T1000 (cell line): Measurements from ENCODE around the gene KDM7A.

Source experiments
- DNase-seq: peaks from one replicate; lab custom pipeline; 2025; ENCODE audit warnings: mixed read lengths; lab: John Stamatoyannopoulos, UW

The KDM7A gene

DNA sequence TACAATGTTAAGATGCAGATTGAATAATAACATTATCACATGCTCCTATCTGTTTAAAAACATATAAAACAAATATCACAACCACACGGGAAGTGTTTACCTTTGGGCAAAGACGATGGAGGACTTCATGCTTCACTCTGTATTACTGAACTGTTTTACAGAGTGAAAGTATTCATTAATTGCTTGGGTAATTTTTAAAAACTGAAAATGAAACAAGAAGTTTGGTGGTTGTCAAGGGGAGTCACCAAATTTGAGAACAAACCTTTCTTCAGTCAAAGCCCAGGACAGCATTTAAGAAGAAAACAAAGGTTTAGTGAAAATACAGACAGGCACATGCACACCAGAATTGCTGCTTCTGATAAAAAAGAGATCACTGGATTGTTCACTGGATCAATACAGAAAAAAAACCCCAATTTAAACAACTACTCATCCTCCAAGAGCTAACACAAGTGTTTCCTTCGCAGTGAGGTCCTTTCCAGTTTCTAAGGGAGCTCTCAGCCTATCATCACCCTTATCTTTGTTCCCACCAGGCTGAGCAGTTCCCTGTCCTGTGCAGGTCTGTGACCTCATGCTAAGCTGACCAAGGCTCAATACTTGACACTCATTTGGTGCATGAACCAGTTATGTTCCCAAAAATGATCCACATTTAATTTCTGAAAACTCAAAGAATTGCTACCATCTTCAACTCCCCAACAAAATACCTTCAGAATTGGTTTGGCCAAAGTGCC is 122.8 kb downstream of the KDM7A start:
- no peak for DNase-seq

DNA sequence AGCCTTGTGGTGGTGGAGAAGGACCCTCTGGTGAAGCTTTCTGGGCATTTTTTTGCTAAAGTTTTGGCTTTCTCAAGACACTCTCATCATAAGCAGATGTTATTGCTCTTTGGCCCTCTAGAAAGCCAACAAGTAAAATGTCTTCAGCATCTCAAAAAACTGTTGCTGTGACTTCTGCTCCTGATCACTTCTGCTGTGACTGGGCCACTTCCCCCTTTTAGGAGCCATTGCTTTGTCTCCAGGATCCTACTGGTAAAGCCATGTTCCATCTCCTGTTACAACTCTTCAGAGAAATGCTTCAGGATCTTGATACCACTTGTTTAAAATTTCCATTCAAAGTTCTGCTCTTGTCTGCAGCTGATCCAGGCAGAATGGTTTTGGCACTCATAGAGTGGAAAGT is 125.0 kb downstream of the KDM7A start:
- DNase-seq: no peak

DNA sequence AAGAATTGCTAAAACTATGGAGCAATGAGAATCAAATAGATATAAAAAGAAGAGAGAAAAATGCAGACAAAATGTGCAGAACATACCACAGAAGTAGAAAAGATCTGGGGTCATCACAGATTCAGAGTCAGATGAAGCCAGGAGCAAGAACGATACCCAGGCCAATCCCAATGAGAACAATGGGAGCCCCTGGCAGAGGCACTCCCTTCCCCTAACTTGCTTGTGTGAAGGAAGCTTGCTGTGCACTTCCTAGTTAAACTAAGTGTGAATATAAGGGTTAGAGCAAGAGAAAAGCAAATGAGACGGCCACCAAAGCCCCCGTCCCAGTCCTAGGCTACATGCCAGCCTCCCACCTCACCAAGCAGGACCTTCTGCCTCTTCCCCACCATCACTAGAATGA is 126.7 kb downstream of the KDM7A start:
- no peak for DNase-seq

DNA sequence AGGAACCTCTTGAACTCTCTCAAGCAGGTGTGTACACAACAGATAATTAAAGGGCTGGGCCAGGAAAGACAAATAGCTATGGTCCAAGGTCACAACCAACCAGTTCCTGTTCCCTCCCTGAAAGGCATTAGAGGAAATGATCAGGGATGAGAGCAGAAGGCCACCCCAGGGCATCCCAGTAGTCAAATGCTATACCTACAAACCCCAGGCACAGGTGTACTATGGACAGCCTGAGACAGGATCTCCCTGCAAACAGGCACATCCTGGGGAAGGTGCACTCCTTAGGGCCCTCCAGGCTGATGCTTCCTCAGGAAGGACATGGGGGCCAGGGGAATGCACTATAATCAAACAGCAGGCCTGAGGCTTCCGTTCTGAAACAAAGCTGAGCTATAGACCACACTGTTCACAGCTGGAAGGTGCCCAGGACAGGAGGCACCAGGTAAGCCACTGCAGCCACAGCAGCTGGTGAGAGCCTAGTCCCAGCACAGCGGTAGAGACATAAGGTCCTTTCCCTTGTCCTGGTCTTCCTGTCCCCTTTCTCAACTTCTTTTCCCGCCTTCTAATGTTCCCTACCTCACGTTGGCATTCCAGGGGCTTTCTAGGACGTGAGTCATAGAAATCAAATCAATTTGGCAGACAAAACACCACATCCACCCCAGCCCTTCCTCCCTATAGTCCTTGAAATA is 127.3 kb downstream of the KDM7A start:
- DNase-seq: no peak

DNA sequence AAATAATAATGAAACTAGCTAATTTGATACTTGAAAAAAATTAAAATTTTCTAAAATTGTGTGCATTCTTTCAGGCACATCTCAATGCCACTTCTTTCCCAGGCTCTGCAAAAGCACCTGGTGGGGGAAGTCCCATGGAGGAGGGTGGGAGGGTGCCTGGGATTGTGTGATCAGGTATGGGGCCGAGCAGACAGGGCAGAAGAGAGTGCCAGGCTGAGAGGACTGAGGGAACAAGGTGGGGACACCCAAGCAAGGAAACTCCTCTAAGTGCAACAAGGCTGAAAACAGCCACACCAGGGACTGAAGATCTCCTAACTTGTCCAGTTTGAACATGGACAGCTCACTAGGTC is 127.8 kb downstream of the KDM7A start:
- no peak for DNase-seq

DNA sequence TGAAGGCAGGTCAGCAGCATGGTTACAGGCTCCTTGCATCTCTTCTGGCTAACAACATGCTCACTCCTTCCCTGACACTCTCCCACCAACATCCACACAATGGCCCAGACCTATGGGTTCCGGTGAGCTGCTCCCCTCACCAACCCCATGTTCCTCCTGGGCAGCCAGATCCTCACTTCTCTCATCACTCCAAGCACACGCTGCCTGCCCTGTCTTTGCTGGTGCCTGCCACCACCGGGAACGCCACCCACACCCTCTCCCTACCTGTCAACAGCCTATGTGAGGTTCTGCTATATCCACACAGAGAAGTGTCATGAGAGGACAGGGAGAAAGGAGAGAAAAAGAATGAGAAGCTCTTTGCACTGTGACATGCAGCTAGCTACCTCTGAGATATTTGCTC is 128.6 kb downstream of the KDM7A start:
- no peak for DNase-seq

DNA sequence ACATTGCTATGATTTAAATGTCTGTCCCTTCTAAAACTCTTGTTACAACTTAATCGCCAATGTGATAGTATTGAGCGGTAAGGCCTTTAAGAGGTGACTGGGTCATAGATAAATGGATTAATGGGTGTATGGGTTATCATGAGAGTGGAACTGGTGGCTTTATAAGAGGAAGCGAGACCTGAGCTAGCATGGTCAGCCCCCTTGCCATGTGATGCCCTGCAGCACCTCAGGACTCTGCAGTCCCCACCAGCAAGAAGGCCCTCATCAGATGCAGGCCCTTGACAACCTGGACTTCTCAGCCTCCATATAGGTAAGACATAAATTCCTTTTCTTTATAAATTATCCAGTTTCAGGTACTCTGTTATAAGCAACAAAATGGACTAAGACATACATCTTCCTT is 129.6 kb downstream of the KDM7A start:
- DNase-seq: no peak

DNA sequence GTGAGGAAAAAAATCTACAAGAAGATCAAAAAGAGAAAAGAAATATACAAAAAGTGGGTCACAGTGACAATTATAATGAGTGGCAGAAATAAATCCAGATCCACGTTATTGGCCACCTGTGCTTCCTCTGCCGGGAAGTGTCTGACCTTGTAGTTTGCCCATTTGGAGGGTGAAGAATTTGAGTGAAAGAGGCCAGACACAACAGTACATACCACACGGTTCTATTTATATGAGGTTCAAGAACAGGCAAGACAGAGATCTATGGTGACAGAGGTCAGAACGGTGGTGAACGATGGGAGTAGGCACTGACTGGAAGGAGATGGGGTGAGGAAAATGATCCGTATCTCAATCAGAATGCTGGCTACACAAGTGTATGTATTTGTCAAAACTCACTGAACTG is 131.1 kb downstream of the KDM7A start:
- DNase-seq: no peak

DNA sequence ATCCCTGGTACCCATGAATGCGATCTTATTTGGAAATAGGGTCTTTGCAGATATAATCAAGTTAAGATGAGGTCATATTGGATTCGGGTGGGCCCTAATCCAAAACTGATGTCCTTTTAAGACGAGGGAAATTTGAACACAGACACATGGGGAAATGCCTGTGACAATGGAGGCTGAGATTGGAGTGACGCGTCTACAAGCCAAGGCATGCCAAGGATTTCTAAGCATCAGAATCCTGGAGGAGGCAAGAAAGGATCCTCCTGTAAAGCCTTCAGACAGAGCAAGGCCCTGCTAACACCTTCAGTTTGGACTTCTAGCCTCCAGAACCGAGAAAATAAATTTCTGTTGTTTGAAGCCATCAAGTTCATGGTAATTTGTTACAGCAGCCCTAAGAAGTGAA is 132.5 kb downstream of the KDM7A start:
- no peak for DNase-seq

DNA sequence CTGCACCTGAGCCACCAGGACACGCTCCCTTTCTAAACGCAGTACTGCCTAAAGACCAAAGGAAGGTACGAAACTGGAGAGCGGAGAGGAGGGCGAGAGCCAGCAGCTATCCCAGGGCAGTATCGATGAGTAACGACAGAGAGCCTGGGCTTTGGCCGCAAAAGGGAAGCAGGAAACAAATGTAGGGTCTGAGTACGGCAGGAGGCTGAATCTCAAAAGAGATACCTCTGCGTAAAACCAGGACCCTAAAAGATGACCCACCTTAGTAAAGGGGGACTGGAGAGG is 134.5 kb downstream of the KDM7A start:
- no peak for DNase-seq

DNA sequence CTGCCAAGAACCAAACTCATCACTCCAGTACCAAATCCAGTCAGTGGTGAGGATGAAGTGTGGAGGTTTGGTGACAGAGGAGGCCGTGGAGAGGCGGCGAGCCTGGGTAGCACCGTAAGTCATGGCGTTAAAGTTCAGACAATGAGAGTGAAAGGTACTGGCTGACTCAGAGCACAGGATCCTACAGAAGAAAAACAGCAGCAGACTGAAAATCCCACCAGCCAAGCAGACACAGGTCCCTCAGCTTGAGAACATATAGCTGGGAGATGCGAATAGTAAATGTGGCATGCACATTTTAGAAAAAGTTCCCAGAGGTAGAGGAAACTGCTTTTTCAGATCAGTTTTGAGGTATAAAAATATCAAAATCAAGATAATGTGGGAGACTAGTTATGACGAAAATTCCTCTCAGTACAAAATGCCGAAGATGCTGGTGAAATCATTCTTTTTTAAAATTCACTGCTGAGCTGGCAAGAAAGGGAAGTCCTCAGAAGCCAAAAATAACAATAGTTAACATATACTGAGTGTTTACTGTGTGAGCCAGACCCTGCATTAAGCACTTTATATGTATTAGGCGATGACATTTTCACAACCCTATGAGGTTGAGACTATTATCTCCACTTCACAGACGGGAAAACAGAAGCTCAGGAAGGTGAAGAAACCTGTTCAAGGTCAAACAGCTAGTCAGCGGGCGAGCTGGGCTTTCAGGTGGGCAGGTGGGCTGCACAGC is 135.0 kb downstream of the KDM7A start:
- DNase-seq: no peak

DNA sequence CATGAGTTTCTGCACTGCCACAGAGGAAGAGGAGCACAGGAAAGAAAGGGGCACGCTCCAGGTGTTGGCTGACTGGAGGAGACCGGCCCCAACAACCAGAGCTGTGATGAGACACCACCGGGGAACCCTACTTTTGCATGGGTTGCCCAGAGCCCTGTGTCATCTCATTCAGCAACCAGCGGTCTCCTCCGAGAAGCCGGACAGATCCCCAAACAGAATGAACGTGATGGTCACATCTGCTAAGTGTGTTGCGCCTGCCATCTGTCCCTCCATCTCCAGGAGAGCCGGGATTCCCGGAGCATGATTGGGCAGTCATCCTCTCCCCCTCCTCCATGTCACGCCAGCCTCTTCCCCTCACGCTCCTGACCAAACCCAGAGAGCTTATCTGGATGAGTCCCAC is 136.9 kb downstream of the KDM7A start:
- DNase-seq: no peak

DNA sequence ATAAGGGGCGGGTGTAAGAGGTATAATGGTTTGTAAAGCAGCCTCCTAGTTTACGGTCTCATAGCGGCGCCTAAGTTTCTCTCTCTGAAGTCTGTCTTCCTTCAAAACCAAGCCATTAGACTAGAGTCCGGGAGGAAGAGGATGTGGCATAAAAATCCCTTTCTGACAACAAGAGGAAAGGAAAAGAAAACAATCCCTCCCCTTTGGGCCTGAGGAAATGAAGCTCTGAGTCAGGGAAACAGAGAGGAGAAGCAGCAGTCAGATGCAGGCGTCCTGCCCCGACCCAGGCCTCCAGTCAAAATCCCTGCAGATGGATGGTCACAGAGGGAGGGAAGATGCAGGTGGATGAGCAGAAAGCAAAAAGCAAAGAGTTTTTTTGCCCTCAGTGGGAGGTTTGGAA is 137.7 kb downstream of the KDM7A start:
- DNase-seq: no peak

DNA sequence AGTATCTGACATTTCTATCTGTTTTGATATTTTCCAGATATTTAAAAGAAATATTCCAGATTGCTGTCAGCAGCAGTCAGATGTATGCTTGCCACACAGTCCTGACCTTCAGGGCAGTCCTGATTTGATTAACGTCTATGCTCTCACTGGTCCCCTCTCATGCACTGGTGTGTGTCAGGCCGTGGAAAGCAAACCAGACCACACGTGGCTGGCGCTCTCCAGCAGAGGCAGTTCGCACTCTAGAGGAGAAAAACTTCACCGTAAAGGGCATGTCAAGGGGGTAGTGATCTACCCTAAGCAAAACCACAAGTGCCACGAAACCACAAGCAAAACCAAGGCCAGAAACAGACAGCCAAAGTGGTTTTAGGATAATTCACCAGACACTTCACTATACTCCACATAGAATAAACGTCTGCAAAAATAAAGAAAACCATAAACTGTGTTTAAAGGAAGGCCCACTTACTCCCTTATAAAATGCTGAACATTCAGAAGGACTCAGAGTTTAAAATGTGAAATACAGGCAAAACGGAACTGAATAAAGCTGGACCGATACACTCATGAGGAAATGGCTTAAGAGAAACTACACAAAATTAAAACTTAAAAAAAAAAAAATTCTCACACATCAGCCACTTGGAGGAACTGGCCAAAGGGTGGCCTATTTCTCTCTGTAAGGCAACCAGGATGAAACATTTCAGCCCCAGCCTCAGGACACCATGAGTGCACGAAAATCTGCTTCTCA is 140.4 kb downstream of the KDM7A start:
- DNase-seq: no peak

DNA sequence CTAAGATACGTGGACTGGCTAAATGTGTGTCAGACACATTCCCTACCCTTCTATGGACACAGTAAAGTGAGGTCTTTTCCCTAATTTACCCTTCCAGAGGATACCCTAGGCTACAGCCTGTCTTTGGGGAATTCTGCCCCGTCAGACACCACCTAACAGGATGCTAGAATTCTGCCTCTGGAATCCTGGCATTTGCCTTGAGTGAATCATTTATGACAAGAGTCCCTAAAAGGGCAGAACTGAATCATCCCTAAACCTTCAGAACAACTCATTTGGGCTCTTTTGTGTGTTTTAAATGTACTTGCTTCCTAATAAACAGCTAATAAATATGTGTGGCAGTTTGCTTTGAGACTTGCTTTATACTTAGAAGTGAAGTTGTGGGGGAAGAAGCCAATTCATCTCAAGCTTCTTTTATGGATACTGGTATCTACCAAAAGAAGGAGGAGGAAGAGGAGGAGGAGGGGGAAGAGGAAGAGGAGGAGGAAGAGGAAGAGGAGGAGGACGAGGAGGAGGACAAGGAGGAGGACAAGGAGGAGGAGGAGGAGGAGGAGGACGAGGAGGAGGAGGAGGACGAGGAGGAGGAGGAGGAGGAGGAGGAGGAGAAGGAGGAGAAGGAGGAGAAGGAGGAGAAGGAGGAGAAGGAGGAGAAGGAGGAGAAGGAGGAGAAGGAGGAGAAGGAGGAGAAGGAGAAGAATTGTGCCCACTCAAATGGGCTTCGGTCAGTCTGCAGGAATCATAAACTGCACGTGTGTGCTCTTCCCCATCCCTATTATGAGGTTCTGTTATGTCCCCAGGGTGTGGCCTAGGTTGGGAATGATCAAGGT is 141.2 kb downstream of the KDM7A start:
- no peak for DNase-seq
